Gastrocnemius medialis (tissue), 4 donors: ENCODE measurements around the gene TMEM59L.

Source experiments
- POLR2A ChIP-seq, 2 donors: fragments of 450-650 bp; IDR thresholded peaks; one replicate each; pipeline ENCODE4 v1.6.1; 2017; ENCODE audit warnings: antibody characterized with exemption in 2 of 2, mild to moderate bottlenecking in 2 of 2, moderate library complexity in 2 of 2
- TF ChIP-seq, protein P1 (sequence below), 5 experiments: fragments of 450-650 bp in 3 of 5; fragments of 200-600 bp in 2 of 5; sonication (generic) in 2 of 5; IDR thresholded peaks in 4 of 5; conservative IDR thresholded peaks in 1 of 5; 1 replicate in 4 of 5; 2 replicates in 1 of 5; pipeline ENCODE4 v1.5.1; 2016 to 2019; ENCODE audit warnings: antibody characterized with exemption in 5 of 5, mild to moderate bottlenecking in 3 of 5, moderate library complexity in 3 of 5

DNA sequence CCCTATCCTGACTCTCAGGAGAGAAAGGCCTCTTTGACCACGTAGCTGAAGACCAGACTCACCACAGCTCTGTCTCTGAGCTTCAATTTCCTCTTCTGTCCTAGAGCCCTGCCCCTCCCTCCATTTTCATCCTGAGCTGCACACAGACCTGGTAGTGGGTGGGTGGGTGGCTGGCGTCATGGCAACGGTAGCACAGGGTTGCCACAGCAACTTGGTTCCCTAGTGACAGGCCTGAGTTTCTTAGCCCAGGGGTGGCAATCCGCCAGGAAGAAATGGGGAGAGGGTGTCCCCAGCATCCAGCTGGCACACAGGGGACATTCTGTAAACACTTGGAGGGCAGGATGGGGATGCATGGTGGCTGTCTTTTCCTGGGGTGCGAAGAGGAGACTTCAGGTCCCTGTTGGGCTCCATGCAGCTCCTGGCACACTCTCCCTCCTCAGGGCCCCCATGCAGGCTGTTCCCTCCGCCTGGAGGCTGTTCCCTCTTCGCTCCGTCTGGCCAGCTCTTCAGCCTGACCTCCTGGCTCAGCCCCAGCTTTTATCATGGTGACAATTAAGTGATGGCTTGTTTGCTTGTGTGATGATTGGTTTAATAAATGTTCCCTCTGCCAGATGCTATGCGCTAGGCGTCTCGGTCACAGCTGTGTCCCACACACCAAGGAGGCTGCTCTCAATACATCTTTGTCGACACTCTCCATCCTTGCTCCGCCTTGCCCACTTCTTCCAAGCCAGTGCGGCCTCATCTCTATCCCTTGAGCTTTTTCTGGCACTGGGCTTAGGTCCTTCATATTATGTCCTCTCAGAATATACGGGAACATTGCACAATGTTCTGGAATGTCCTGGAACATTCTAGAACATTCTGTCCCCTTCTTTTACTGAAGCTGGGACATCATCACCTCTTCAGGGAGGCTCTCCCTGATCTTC is 16.8 kb downstream of the TMEM59L start:
- TF ChIP-seq, protein P1, sequence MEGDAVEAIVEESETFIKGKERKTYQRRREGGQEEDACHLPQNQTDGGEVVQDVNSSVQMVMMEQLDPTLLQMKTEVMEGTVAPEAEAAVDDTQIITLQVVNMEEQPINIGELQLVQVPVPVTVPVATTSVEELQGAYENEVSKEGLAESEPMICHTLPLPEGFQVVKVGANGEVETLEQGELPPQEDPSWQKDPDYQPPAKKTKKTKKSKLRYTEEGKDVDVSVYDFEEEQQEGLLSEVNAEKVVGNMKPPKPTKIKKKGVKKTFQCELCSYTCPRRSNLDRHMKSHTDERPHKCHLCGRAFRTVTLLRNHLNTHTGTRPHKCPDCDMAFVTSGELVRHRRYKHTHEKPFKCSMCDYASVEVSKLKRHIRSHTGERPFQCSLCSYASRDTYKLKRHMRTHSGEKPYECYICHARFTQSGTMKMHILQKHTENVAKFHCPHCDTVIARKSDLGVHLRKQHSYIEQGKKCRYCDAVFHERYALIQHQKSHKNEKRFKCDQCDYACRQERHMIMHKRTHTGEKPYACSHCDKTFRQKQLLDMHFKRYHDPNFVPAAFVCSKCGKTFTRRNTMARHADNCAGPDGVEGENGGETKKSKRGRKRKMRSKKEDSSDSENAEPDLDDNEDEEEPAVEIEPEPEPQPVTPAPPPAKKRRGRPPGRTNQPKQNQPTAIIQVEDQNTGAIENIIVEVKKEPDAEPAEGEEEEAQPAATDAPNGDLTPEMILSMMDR (IDR thresholded peaks at IDR 0.05 in 4 of 5, conservative IDR thresholded peaks at IDR 0.05 in 1 of 5), result no peak
- TF ChIP-seq POLR2A (IDR thresholded peaks at IDR 0.05), result no peak
